Measurements from ENCODE around the gene CISD3. TPM values are rescaled to one million over a fixed set of nuclear protein-coding genes. Genes with fewer than 3 reads are reported as not detected.

Gene CISD3
- total and polyA plus RNA-seq, 2 of the 8 experiments (the other 6 are each of a cell fraction or from before 2014, with no cell fraction given), result 9.4 to 11.1 TPM

DNA sequence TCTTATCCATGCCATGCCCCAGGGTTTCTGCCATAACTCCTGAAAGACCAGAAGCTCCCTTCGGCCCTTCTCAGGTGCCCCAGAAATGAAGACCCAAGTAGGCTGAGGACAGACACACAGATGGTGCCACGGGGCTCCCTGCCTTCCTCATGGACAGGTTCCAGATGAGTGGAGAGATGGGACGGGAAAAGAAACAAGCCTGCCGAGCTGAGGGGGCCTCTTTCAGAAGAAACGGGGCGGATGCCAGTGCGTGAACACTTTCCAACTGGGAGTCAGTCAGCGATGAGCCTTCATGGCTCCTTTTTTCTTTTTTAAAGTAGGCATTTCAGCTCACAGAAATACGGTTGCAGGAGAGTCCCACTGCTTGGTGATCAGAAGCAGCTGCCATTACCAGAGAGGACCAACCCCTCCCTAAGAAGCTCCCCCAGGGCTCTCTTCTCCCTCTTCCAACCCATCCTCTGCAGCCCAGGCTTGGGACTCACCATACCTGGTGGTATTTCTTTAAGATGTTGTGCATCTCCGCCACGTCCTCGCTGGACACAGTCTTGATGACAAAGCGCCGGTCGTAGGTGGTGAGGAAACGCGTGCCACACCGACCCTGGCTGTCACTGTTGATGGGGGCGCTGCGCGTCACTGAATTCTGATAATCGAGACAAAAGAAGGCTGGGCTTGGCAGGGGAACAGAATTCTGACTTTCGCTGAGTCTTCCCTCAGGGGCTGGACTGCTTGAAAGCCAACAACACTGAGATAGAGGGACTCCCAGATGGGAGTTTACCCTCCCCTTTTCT lies 50.0 kb downstream of the CISD3 start:
- H3K18ac ChIP-seq (ENCODE audit: extremely low read depth, low read length), result no peak overlapping the region
- no peak overlapping the region for H2BK15ac ChIP-seq (ENCODE audit: low read length)
- POLR2A ChIA-PET (ENCODE audit: partially characterized antibody), result interaction anchor here (1.2 to 1.7 kb wide), 6 partner anchors 10 to 74 kb away, joined by 4 to 8 read pairs (median 4); partner anchors contain the start of gene PIP4K2B
- no peak overlapping the region for H3K9ac ChIP-seq (replicated peaks in 1 of 4; ENCODE audit: extremely low read depth in 1 of 4, low read depth in 3 of 4, low read length in 3 of 4)
- no peak overlapping the region for H2BK20ac ChIP-seq (ENCODE audit: low read length)
- H2BK120ac ChIP-seq (replicated peaks; ENCODE audit: low read depth, low read length), result no peak overlapping the region
- H4K8ac ChIP-seq (ENCODE audit: extremely low read depth, insufficient read depth, low read length), result no peak overlapping the region
- no peaks in the 10 kb centered on the region for H3K4me1 ChIP-seq (replicated peaks in 1 of 4; ENCODE audit: control insufficient read depth in 3 of 4, insufficient read depth in 4 of 4, low read length in 3 of 4)
- no peaks in the 10 kb centered on the region for H3K23me2 ChIP-seq (ENCODE audit: low read depth, low read length)
- no peak overlapping the region for H4K91ac ChIP-seq (replicated peaks; ENCODE audit: insufficient read length, low read length)
- no peak overlapping the region for H2AFZ ChIP-seq (ENCODE audit: low read length)
- H3K14ac ChIP-seq (ENCODE audit: insufficient read length), result no peak overlapping the region
- no peaks in the 10 kb centered on the region; the same call in 1 of the 2 replicates for H3K79me1 ChIP-seq (ENCODE audit: low read depth, low read length)
- H2BK12ac ChIP-seq (ENCODE audit: low read depth, low read length), result no peak overlapping the region
- no peak overlapping the region for H3K56ac ChIP-seq (replicated peaks; ENCODE audit: insufficient read length, low read depth, low read length)
- H3K79me2 ChIP-seq (ENCODE audit: control insufficient read depth in 1 of 2, insufficient read depth in 2 of 2, low read length in 2 of 2), result no peaks in the 10 kb centered on the region
- FAIRE-seq (no peak), DNase-seq (ENCODE audit: low read depth in 1 of 2, low spot score in 2 of 2) (no peak)
- peaks cover 23 to 83% (median 65%) of the 10 kb centered on the region in 4 experiments for H3K36me3 ChIP-seq (ENCODE audit: control insufficient read depth in 2 of 4, insufficient read depth in 4 of 4, low read length in 3 of 4)
- no peak overlapping the region for H3K4me2 ChIP-seq (ENCODE audit: insufficient read depth in 1 of 2, low read depth in 2 of 2, low read length in 2 of 2)
- CTCF ChIA-PET (ENCODE audit: partially characterized antibody), result interaction anchor here (1.3 to 1.7 kb wide), 3 partner anchors 9 to 18 kb away, joined by 3 to 8 read pairs (median 6); no protein-coding TSS in a partner anchor
- no peaks in the 10 kb centered on the region for H3K9me3 ChIP-seq (ENCODE audit: insufficient read depth in 2 of 2, low read depth in 1 of 2, low read length in 1 of 2)
- H2BK5ac ChIP-seq (ENCODE audit: low read depth, low read length), result no peak overlapping the region
- H4K20me1 ChIP-seq (replicated peaks in 1 of 2; ENCODE audit: control insufficient read depth in 1 of 2, insufficient read depth in 2 of 2, low read length in 2 of 2), result peaks cover 0 to 6% of the 10 kb centered on the region in 2 experiments
- H4K5ac ChIP-seq (ENCODE audit: insufficient read length, low read depth, low read length), result no peak overlapping the region
- H3K27me3 ChIP-seq (replicated peaks in 1 of 4; ENCODE audit: control insufficient read depth in 3 of 4, extremely low read depth in 1 of 4, insufficient read depth in 3 of 4, low read length in 3 of 4), result no peaks in the 10 kb centered on the region
- H3K23ac ChIP-seq (ENCODE audit: insufficient read length), result no peak overlapping the region
- H3K4ac ChIP-seq (replicated peaks; ENCODE audit: insufficient read length, low read depth, low read length), result no peak overlapping the region
- WGBS, 2 experiments (ENCODE audit: extremely low coverage in 1 of 2, insufficient coverage in 1 of 2, insufficient read length in 1 of 2, insufficient replicate concordance in 2 of 2, low coverage in 1 of 2, low lambda C conversion rate in 2 of 2, missing lambda C conversion rate in 1 of 2), result 95% methylated on average over 20 of the region's 23 CpGs; no CpG with 5 or more reads in 1 of the 2 experiments
- no peak overlapping the region for H2AK5ac ChIP-seq (ENCODE audit: low read depth, low read length)
- H3K27ac ChIP-seq (ENCODE audit: low read depth, low read length), result no peak overlapping the region
- H3K4me3 ChIP-seq (ENCODE audit: extremely low read depth in 1 of 4, insufficient read depth in 2 of 4, low read depth in 3 of 4, low read length in 4 of 4), result no peak overlapping the region

Measured in H1 (cell line).